Activated CD8-positive, alpha-beta memory T cell treated with anti-CD3 and anti-CD28 coated beads for 4 hours (primary cell): Measurements from ENCODE around the gene CCR6.
"Not testable (repeated sequence)": the region's sequence is repeated elsewhere in the genome, so short reads cannot be mapped to it uniquely, and the experiment has no call there.

Experiments
- DNase-seq, 2 donors: peaks; one replicate each; pipeline ENCODE4 v3.0.0-alpha.2; 2020; ENCODE audit warnings: low read depth in 2 of 2

CCR6 gene

GRCh38 chr6:167122827-167123657 lies at the start of gene CCR6:
Gene CCR6, plus strand, starts transcription at chr6:167123096. Its CDS starts 13,039 bp downstream, at chr6:167136135.
- no peak for DNase-seq

GRCh38 chr6:167073679-167074274 lies 49.1 kb upstream of the CCR6 start:
- no peak for DNase-seq

- DNase-seq = no peak
Measured at GRCh38 chr6:167077241-167077932, 45.5 kb upstream of the CCR6 start.

- no peak for DNase-seq
Measured at GRCh38 chr6:167078745-167079144, 44.2 kb upstream of the CCR6 start.

GRCh38 chr6:167079853-167080297 lies 43.0 kb upstream of the CCR6 start:
- DNase-seq = no peak

- no peak for DNase-seq
Measured at GRCh38 chr6:167087857-167088354, 35.0 kb upstream of the CCR6 start.

- DNase-seq = not testable (repeated sequence)
Measured at GRCh38 chr6:167088741-167089140, 34.2 kb upstream of the CCR6 start.

- DNase-seq = no peak
Measured at GRCh38 chr6:167089243-167090142, 33.4 kb upstream of the CCR6 start.

GRCh38 chr6:167090171-167090570 lies 32.7 kb upstream of the CCR6 start:
- no peak for DNase-seq

GRCh38 chr6:167091026-167091804 lies 31.7 kb upstream of the CCR6 start:
- no peak for DNase-seq

GRCh38 chr6:167091805-167092107 lies 31.1 kb upstream of the CCR6 start:
- DNase-seq = no peak

GRCh38 chr6:167092672-167093339 lies 30.1 kb upstream of the CCR6 start:
- no peak for DNase-seq

- DNase-seq = no peak
Measured at GRCh38 chr6:167093406-167093921, 29.4 kb upstream of the CCR6 start.

- DNase-seq = peak; percentile 66 to 70
Measured at GRCh38 chr6:167093922-167094432, 28.9 kb upstream of the CCR6 start.

GRCh38 chr6:167094436-167094819 lies 28.5 kb upstream of the CCR6 start:
- no peak for DNase-seq

GRCh38 chr6:167094820-167095637 lies 27.9 kb upstream of the CCR6 start:
- DNase-seq = no peak

GRCh38 chr6:167095888-167096287 lies 27.0 kb upstream of the CCR6 start:
- no peak for DNase-seq

- no peak for DNase-seq
Measured at GRCh38 chr6:167096991-167097390, 25.9 kb upstream of the CCR6 start.

- no peak for DNase-seq
Measured at GRCh38 chr6:167097770-167098169, 25.1 kb upstream of the CCR6 start.
